NCI-H1105 treated with DMSO at 0.1 percent for 48 hours (cell line): ENCODE data around the gene COL4A4.
A peak's percentile ranks its signal among the peaks of the same experiment; 100 is the strongest.

Source experiments
- DNase-seq: peaks from one replicate; lab custom pipeline; 2025; lab: John Stamatoyannopoulos, UW

COL4A4 gene

GRCh38 chr2:226981791-226982326 is 182.1 kb downstream of the COL4A4 start:
- no peak for DNase-seq

- no peak for DNase-seq
These were observed 185.0 kb downstream of the COL4A4 start for GRCh38 chr2:226979004-226979403.

DNA sequence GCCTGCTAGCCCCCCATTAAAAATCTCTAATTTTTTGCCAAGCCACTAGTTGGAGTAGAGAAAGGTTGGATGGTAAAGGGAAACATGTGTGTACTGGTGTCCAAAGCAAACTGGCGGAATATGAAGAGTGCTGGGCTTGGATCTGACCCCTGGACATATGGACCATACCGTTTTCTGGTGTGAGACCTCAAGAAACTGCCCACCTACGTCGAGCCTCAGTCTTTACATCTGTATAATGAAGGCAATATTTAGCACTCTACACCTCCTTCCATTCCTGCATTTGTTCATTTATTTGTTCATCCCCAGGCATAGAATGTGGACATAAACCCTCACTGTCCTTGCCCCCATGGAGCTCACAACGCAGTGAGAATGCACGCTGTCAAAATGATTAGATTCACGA is 185.7 kb downstream of the COL4A4 start:
- no peak for DNase-seq

- peak; percentile 75 for DNase-seq
These were observed 186.2 kb downstream of the COL4A4 start for GRCh38 chr2:226977775-226978190.

DNA sequence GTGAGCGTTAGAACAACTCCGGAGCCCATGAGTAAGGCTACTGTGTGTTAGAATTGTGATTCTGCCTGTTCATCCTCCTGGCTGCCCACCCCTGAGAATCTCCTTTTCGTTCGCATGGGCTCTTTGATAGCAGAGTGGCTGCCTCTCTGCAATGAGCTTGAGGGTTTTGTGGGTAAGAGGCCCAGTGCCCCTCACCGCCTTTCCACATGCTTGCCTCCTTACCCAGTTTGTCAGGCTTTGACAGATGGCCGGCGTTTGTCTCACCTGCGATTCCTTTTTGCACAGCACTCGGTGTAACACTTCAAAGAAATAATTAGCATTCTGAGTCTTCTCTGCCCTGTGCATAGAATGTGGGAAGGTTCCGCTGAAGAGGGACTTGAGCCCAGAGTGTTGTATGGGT is 190.2 kb downstream of the COL4A4 start:
- DNase-seq, result no peak

DNA sequence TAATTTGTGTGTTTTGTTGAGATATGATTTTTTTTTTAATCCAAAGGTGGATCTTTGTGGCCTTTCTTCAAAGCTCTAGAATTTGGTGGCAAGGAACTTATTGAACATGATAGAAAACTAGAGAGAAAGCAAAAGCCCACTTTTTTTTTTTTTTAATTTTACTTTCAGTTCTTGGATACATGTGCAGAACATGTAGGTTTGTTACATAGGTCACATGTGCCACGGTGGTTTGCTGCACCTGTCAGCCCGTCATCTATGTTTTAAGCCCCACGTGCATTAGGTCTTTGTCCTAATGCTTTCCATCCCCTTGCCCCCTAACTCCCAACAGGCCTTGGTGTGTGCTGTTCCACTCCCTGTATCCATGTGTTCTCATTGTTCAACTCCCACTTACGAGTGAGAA is 192.2 kb downstream of the COL4A4 start:
- DNase-seq, result no peak

DNA sequence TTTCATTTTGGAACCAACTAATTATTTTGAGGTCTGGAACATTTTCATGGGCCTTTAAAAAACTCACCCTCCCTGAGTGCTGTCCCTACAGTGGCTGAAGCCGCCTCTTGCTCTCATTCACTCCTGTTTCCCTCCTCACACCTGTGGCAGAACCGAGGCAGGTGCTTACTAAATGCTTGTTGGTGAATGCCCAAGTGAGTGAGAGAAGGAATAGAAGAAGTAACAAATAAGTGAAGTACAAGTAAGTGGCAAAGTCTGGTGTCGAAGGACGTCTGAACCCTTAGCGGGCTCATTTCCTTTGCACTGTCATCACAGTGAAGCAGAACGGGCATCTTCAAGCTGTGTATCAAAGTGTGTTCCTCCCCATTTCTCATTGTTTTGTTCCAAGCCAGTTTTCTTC is 192.9 kb downstream of the COL4A4 start:
- no peak for DNase-seq

- DNase-seq, result no peak
These were observed 193.6 kb downstream of the COL4A4 start for GRCh38 chr2:226970362-226970761.

DNA sequence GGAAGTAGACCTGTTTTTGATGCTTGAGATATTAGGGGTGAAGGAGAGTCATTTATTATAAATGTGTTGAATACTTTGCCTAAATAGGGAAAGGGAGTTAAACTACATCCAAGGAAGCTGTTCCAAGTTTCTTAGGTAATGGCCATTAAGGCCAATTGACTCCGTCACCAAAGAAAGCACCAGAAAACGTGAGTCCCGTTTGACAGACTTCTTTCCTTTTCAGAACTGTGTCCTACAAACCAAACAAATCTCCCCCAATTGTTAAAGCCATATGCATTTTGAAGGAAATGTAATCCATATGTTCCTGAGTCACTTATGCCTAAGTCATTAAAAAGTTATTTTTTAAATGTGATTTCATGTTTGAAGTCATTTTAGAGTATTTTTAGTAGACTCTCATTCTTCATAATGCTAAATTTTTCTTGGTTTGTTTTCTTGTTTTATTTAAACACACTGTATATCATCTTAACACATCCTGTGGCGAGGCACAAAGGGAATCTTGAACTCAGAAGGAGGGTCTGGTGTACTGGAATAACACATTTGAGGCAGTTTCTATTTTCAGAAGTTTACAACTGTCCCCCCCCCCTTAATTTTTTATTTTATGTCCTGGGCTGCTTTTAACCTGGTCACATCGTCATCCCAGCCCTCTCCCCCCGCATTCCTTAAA is 194.5 kb downstream of the COL4A4 start:
- DNase-seq, result no peak

DNA sequence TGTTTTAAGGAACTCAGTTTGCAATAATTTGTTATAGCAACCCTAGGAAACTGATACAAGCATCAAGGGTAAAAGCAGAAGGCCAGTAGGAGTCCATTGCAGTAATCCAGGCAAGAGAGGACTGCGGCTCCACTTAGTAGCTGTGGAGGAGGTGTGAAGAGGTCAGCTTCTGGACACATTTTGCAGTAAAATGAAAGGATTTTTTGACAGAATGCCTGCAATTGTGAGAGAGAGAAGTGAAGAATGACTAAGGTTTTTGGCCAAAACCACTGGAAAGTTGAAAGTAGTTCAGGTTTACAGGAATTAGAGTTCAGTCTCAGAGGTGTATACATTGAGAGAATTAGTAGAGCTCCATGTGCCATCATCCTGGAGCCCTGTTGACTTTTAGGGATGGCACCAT is 198.6 kb downstream of the COL4A4 start:
- no peak for DNase-seq

DNA sequence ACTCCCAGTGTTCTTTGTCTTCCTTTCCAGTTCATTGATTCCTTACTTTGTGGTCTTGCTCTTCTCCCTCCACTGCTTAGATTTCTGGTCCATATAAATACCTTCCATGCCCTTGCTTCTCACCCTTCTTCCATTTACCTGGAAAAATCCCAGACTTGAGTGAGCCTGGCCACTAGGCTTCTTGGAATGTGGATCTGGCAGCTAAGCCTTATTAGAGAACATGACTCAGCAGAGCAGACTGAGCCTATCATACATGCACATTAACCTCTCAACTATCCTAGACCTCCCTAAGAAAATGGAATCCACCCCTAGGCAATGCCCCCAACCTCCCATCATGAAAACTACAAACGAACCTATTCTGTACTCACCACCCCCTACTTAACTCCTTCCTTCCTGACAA is 200.5 kb downstream of the COL4A4 start:
- no peak for DNase-seq

DNA sequence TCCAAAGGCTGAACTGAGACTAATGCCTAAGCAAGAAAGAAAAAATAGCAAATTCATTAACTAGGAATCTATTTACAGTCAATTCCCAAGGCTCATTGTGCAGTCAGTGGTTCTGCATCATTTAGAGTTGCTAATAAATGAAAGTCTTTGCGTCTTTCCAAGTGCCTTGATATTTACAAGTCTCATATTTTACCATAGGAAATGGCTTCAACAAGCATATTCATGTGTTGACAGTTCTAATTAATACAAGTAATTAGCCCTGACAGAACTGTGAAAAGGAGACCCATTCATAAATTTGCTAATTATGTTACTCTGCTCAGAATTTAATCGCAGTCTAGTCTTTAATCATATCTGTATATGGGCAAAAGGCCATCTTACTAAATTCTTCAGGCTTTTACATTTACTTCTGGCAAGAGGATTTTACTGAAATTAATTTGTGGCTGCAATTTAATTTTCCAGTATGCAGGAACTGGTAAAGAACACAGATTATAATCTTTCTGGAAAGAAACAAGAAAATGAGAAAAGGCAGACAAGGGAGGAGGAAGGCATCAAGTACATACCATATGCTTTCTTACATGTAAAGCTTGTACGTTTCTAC is 201.7 kb downstream of the COL4A4 start:
- no peak for DNase-seq

DNA sequence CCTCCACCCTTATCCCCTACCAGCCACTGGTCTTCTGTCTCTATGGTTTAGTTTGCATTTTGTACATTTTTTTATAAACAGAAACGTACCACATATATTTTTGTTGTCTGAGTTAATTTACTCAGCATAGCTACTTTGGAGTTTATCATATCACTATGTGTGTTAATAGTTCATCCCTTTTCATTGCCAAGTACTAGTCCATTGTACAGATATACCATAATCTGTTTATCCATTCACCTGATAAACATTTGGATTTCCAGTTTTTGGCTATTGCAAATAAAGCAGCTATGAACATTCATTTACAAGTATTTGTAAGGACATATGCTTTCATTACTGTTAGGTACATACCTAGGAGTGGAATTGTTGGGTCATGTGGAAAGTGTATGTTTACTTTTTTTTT is 204.6 kb downstream of the COL4A4 start:
- DNase-seq, result no peak

GRCh38 chr2:226956659-226957058 is 207.3 kb downstream of the COL4A4 start:
- DNase-seq, result no peak

GRCh38 chr2:226953826-226954225 is 210.2 kb downstream of the COL4A4 start:
- no peak for DNase-seq

- DNase-seq, result no peak
These were observed 210.8 kb downstream of the COL4A4 start for GRCh38 chr2:226953206-226953605.
